Astrocyte (in vitro differentiated cells and primary cell): ENCODE data around the gene ARHGAP21. TPM values are rescaled to one million over a fixed set of nuclear protein-coding genes. Genes with fewer than 3 reads are reported as not detected.

Source experiments
- DNase-seq: peaks from one replicate; pipeline ENCODE4 v3.0.0-alpha.2; 2010; ENCODE audit warnings: low read depth
- FAIRE-seq: peaks from 2 replicates; lab custom pipeline; 2011; peaks lifted over from hg19 to GRCh38; lab: Jason Lieb, UNC
- H2AFZ ChIP-seq: 2 replicates; pipeline ENCODE4 v1.6.0; 2012; ENCODE audit warnings: low read depth, low read length, inconsistent platforms
- H3K27ac ChIP-seq: 2 replicates; pipeline ENCODE4 v1.5.1; 2011; ENCODE audit warnings: low read depth, low read length, inconsistent platforms
- H3K27me3 ChIP-seq: 2 replicates; pipeline ENCODE4 v1.6.0; 2011; ENCODE audit warnings: low read length, inconsistent platforms; ENCODE audit not compliant: insufficient read depth
- H3K36me3 ChIP-seq: 2 replicates; pipeline ENCODE4 v1.5.1; 2011; ENCODE audit warnings: low read length, inconsistent platforms; ENCODE audit not compliant: insufficient read depth
- H3K4me1 ChIP-seq: 2 replicates; pipeline ENCODE4 v1.5.1; 2011; ENCODE audit warnings: low read length, inconsistent platforms; ENCODE audit not compliant: insufficient read depth
- H3K4me2 ChIP-seq: 2 replicates; pipeline ENCODE4 v1.6.0; 2012; ENCODE audit warnings: low read length, inconsistent platforms
- H3K4me3 ChIP-seq: 2 replicates; pipeline ENCODE4 v1.5.1; 2011; ENCODE audit warnings: low read depth, mild to moderate bottlenecking, low read length, inconsistent platforms; ENCODE audit not compliant: insufficient read depth
- H3K79me2 ChIP-seq: 2 replicates; pipeline ENCODE4 v1.6.0; 2012; ENCODE audit warnings: mild to moderate bottlenecking, low read length, inconsistent platforms; ENCODE audit not compliant: insufficient read depth
- H3K9ac ChIP-seq: 2 replicates; pipeline ENCODE4 v1.6.0; 2012; ENCODE audit warnings: mild to moderate bottlenecking, low read length, inconsistent platforms
- H3K9me3 ChIP-seq: 2 replicates; pipeline ENCODE4 v1.5.1; 2012; ENCODE audit warnings: low read depth, mild to moderate bottlenecking, low read length, inconsistent platforms; ENCODE audit not compliant: insufficient read depth
- H4K20me1 ChIP-seq: 2 replicates; pipeline ENCODE4 v1.6.0; 2012; ENCODE audit warnings: low read length, inconsistent platforms; ENCODE audit not compliant: insufficient read depth
- H3K27ac Mint-ChIP-seq: one replicate; pipeline ENCODE4 v1.8.0; 2021; ENCODE audit warnings: mild to moderate bottlenecking, mixed read lengths; ENCODE audit not compliant: unreplicated experiment
- H3K27me3 Mint-ChIP-seq: one replicate; pipeline ENCODE4 v1.8.0; 2021; ENCODE audit warnings: low read depth, mixed read lengths; ENCODE audit not compliant: unreplicated experiment
- H3K36me3 Mint-ChIP-seq: one replicate; pipeline ENCODE4 v1.8.0; 2021; ENCODE audit warnings: low read depth, mixed read lengths; ENCODE audit not compliant: unreplicated experiment
- H3K4me1 Mint-ChIP-seq: one replicate; pipeline ENCODE4 v1.8.0; 2021; ENCODE audit warnings: low read depth, mixed read lengths; ENCODE audit not compliant: unreplicated experiment
- H3K4me3 Mint-ChIP-seq: one replicate; pipeline ENCODE4 v1.8.0; 2021; ENCODE audit warnings: mild to moderate bottlenecking, moderate library complexity, mixed read lengths; ENCODE audit not compliant: unreplicated experiment
- H3K9me3 Mint-ChIP-seq: one replicate; pipeline ENCODE4 v1.8.0; 2021; ENCODE audit warnings: mild to moderate bottlenecking, mixed read lengths; ENCODE audit not compliant: unreplicated experiment
- CTCF ChIP-seq: IDR thresholded peaks from 2 replicates; pipeline ENCODE4 v1.5.1; 2011; ENCODE audit warnings: low read depth, mild to moderate bottlenecking, inconsistent platforms, low read length, moderate library complexity; ENCODE audit not compliant: insufficient read depth
- EZH2 ChIP-seq: IDR thresholded peaks from 2 replicates; pipeline ENCODE4 v1.6.1; 2012; ENCODE audit warnings: mild to moderate bottlenecking, low read length, inconsistent platforms; ENCODE audit not compliant: insufficient read depth
- total RNA-seq: library from RNA; stranded (reverse); gene quantifications from 2 replicates; pipeline ENCODE4 v1.2.1, GENCODE V29; 2021

The ARHGAP21 gene
- total RNA-seq, 1 donor from 2014 or later: 107 TPM

- H3K4me1 Mint-ChIP-seq: peaks cover under 1% of the 10 kb centered on the region
- H3K4me3 Mint-ChIP-seq: no peak overlapping the region
- Histone ChIP-seq H3K4me2 (no peak overlapping the region), H2AFZ (no peak overlapping the region), H3K9ac (no peak overlapping the region), H4K20me1 (no peaks in the 10 kb centered on the region), H3K79me2 (no peaks in the 10 kb centered on the region), H3K36me3 (no peaks in the 10 kb centered on the region), H3K27me3 (no peaks in the 10 kb centered on the region), H3K9me3 (no peaks in the 10 kb centered on the region), H3K27ac (no peak overlapping the region), H3K4me1 (no peaks in the 10 kb centered on the region), H3K4me3 (no peak overlapping the region)
- DNase-seq (no peak), FAIRE-seq (no peak)
- no peak overlapping the region for H3K27ac Mint-ChIP-seq
- no peaks in the 10 kb centered on the region for H3K36me3 Mint-ChIP-seq
- TF ChIP-seq CTCF: no peak
- no peak for TF ChIP-seq EZH2
- no peaks in the 10 kb centered on the region for H3K9me3 Mint-ChIP-seq
- H3K27me3 Mint-ChIP-seq: peaks cover 1% of the 10 kb centered on the region
Observed at GRCh38 chr10:24731942-24732341, 8.3 kb upstream of the ARHGAP21 start.

GRCh38 chr10:24730811-24731210 lies 7.1 kb upstream of the ARHGAP21 start:
- DNase-seq: no peak

More at GRCh38 chr10:24730811-24731210, 7.1 kb upstream of the ARHGAP21 start:
- Histone ChIP-seq H3K4me3 (no peak overlapping the region), H3K27me3 (no peaks in the 10 kb centered on the region), H3K4me2 (no peak overlapping the region), H3K9me3 (no peaks in the 10 kb centered on the region), H3K4me1 (no peaks in the 10 kb centered on the region), H3K36me3 (no peaks in the 10 kb centered on the region), H3K79me2 (no peaks in the 10 kb centered on the region), H3K9ac (no peak overlapping the region), H4K20me1 (no peaks in the 10 kb centered on the region), H3K27ac (no peak overlapping the region), H2AFZ (no peak overlapping the region)
- no peaks in the 10 kb centered on the region for H3K9me3 Mint-ChIP-seq
- no peak overlapping the region for H3K27ac Mint-ChIP-seq
- H3K4me3 Mint-ChIP-seq: no peak overlapping the region
- TF ChIP-seq CTCF (no peak), EZH2 (no peak)
- no peak for FAIRE-seq
- H3K36me3 Mint-ChIP-seq: no peaks in the 10 kb centered on the region
- no peaks in the 10 kb centered on the region for H3K4me1 Mint-ChIP-seq
- peaks cover 1% of the 10 kb centered on the region for H3K27me3 Mint-ChIP-seq
